Kasumi-1 (cell line): Measurements from ENCODE around the gene GARIN1A.
"Not testable (repeated sequence)": the region's sequence is repeated elsewhere in the genome, so short reads cannot be mapped to it uniquely, and the experiment has no call there.

Experiments
- DNase-seq, 2 experiments: peaks; one replicate each; lab custom pipeline; 2025; lab: John Stamatoyannopoulos, UW

GARIN1A gene

GRCh38 chr7:128671992-128672391 lies at the start of gene GARIN1A:
TSS of gene GARIN1A (plus strand) at chr7:128672292. CDS start at chr7:128672398, 106 bp downstream.
- DNase-seq: no peak

DNA sequence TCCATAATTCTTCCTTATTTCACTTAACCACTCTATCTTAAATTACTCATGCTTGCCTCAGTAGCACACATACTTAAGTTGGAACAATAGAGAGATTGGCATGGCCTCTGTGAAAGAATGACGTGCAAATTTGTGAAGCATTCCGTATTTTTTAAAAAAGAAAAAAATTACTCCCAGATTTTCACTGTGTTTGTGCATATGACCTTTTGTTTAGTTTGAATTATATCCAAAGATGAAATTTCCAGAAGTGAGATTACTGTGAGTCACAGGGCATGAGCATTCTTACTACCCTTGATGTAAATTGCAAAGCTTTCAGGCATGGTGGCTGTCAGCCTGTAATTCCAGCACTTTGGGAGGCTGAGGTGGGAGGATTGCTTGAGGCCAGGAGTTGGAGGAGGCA lies 45.0 kb upstream of the GARIN1A start:
- not testable (repeated sequence) for DNase-seq

GRCh38 chr7:128633915-128634314 lies 38.2 kb upstream of the GARIN1A start:
- not testable (repeated sequence) for DNase-seq

DNA sequence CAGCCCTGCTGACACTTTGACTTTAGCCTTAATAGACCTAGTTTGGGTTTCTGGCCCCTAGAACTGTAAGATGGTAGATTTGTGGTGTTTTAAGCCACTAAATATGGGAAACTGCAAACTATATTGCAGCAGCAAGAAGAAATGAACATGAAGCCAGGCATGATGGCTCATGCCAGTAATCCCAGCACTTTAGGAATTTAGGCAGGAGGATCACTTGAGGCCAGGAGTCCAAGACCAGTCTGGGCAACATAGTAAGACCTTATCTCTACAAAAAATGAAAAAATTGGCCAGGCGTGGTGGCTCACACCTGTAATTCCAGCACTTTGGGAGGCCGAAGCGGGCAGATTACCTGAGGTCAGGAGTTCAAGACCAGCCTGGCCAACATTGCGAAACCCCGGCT lies 26.9 kb upstream of the GARIN1A start:
- DNase-seq: not testable (repeated sequence)

DNA sequence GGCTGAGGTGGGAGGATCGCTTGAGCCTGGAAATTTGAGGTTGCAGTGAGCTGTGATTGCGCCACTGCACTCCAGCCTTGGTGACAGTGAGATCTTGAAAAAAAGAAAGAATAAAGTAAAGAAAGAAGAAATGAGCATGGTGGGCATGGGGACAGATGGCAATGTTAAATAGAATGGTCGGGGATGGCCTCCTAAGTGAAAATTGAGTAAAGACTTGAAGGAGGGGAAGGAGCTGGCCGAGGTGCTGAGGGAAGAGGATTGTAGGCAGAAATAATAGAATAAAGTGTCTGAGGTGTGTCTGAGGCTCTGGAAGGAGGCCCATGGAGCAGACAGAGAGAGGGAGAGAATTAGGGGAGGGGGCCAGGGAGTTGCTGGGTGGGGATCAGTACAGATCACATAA lies 26.2 kb upstream of the GARIN1A start:
- peak in 1 of 2 experiments; percentile 13 for DNase-seq

DNA sequence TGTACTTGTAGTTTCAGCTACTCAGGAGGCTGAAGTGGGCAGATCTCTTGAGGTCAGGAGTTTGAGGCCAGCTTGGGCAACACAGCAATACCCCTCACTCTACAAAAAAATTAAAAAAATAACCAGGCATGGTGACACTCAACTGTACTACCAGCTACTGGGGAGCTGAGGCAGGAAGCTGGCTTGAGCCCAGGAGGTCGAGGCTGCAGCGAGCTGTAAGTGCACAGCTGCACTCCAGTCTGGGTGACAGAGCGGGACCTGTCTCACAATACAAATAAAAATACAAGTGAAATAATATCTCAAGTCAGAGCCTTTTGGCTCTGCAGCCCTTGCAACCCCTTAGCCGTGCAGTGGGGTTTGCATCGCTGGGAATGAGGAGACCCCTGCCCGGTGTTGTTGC lies 25.2 kb upstream of the GARIN1A start:
- DNase-seq: not testable (repeated sequence)

- DNase-seq: not testable (repeated sequence)
Observed at GRCh38 chr7:128651096-128651495, 21.0 kb upstream of the GARIN1A start.

- not testable (repeated sequence) for DNase-seq
Observed at GRCh38 chr7:128652606-128653005, 19.5 kb upstream of the GARIN1A start.

- not testable (repeated sequence) for DNase-seq
Observed at GRCh38 chr7:128653197-128653596, 18.9 kb upstream of the GARIN1A start.

DNA sequence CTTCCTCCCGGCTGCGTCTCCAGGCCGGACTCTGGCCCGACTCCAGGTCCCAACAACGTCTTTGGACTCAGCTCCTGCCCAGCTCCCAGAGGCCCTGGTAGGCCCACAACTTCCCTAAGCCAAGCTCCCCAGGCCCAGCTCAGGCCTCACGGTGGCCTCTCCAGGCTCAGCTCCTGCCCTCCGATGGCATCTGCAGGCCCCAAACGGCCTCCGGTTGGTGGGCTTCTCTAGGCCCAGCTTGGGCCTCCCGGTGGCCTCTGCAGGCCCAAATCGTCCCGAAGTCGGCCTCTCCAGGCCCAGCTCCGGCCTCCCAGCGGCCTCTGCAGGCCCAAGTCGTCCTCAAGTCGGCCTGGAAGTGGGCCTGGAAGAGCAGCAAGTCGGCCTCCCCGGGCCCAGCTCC lies 18.0 kb upstream of the GARIN1A start:
- not testable (repeated sequence) for DNase-seq

- not testable (repeated sequence) for DNase-seq
Observed at GRCh38 chr7:128654501-128654900, 17.6 kb upstream of the GARIN1A start.

DNA sequence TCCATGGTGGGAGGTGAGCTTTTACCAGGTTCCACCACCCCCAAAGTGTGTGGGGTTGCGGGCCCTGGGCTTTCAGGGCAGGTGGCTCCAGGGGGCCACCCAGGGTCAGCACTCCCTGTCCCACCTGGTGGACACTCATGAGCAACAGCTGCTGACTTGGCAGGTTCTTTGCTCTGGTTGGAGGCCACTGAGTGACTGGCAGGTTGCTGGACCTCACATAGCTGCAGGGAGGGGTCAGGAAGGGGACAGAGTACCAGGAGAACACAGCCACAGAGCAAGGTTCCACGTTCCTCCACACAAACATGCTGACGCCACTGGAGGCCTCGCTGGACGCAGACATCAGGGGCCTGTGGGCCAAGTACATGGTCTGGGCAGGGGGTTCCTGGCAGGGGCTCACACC lies 13.7 kb upstream of the GARIN1A start:
- not testable (repeated sequence) for DNase-seq

GRCh38 chr7:128660596-128660995 lies 11.5 kb upstream of the GARIN1A start:
- no peak for DNase-seq

- no peak for DNase-seq
Observed at GRCh38 chr7:128661446-128661845, 10.6 kb upstream of the GARIN1A start.

DNA sequence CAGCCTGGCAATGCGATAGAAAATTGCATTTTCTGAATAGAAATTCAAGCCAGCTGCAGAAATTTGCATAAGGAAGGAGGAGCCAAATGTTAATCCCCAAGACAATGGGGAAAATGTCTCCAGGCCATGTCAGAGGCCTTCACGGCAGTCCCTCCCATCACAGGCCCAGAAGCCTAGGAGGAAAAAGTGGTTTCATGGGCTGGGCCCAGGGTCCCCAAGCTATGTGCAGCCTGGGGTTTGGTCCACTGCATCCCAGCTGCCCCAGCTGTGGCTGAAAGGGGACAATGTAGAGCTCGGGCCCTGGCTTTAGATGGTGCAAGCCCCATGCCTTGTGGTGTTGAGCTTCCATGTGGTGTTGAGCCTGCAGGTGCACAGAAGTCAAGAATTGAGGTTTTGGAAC lies 10.0 kb upstream of the GARIN1A start:
- DNase-seq: no peak

DNA sequence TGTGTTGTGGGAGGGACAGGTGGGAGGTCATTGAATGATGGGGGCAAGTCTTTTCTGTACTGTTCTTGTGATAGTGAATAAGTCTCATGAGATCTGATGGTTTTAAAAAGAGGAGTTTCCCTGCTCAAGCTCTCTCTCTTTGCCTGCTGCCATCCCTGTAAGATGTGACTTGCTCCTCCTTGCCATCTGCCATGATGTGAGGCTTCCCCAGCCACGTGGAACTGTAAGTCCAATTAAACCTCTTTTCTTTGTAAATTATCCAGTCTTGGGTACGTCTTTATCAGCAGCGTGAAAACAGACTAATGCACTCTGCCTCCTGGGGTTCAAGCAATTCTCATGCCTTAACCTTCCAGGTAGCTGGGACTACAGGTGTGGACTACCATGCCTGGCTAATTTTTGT lies 8.9 kb upstream of the GARIN1A start:
- not testable (repeated sequence) for DNase-seq

- no peak for DNase-seq
Observed at GRCh38 chr7:128665057-128665456, 7.0 kb upstream of the GARIN1A start.

DNA sequence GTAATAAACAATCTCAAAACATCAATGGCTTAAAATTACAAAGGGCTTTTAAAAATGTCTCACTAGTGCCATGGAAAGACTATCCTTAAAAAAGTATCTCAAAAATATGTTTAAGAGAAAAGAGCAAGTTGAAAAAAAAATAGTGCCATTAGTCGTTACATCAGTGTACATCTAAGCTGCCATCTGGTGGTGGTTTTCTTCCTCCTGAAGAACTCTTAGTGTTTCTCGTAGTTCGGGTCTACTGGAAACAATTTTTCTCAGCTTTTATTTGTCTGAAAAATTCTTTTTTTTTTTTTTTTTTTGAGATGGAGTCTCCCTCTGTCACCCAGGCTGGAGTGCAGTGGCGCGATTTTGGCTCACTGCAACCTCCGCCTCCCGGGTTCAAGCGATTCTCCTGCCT lies 5.9 kb upstream of the GARIN1A start:
- DNase-seq: peak; percentile 43 to 75

- peak; percentile 68 to 75 for DNase-seq
Observed at GRCh38 chr7:128672927-128673517, 930 bp downstream of the GARIN1A start.

DNA sequence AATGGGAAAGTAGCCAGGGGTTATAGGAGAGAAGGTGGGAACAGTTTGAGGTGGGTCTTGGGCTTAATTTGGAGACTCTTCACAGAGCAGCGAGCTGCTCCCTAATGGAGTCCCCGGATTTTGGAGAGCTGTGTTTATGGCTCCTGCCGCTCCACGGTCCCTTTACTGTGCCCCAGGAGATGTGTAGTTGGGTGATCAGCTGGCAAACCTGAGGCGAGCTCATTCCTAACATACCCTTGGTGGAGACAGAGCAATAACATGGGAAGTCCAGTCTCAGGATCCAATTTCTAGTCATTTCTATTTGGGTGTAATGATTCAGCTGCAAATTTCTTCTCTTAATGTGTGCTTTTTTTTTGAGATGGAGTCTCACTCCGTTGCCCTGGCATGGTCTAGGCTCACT lies 1.5 kb downstream of the GARIN1A start:
- no peak for DNase-seq

GRCh38 chr7:128676665-128677064 lies 4.6 kb downstream of the GARIN1A start:
- DNase-seq: no peak

- no peak for DNase-seq
Observed at GRCh38 chr7:128679920-128680319, 7.8 kb downstream of the GARIN1A start.

DNA sequence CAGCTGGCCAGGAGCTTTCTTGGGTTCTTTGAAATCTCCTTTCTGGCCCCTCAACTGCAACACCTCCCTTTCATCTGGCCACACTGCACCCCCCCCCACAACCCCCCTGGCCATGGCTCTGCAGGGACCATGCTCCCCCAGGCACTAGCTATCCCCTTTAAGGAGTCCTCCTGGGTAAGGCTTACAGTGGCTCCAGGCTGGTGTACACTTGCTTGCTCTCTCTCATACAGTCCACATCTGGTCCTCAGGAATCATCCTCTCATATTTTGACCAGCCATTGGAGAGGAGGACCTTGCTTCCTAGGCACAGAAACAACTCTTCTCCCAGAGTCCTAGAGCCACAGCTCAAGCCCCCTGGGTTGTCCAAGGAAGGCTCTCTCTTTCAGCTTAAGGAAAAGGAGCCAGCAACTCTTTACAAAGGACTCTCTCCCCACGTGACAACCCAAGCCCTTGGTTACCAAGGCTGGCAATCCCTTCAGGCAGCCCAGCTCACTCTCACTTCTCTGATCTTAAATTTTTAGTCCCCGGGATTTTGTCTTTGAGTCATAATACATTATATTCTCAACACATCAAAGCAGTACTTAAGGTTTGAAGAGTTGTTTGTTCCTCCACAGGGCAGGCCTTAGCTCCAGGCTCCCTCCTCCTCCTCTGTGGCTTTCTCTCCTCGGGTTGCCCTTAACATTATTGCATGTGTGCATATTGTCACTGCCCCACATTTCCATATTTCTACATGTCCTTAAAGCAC lies 9.9 kb downstream of the GARIN1A start:
- DNase-seq: no peak

DNA sequence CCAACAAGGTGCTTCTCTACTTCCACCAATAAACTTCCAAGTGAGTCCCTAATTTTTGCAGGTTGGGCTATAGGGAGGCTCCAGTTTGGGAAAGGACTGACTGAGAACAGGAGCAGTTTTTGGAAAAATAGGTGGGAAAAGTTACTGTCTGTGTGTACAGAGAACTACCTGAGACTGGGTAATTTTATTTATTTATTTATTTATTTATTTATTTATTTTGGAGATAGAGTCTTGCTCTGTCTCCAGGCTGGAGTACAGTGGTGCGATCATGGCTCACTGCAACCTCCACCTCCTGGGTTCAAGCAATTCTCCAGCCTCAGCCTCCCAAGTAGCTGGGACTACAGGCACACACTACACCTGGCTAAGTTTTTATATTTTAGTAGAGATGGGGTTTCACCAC lies 11.2 kb downstream of the GARIN1A start:
- DNase-seq: not testable (repeated sequence)
